ENCODE data around the gene TNS3. TPM values are rescaled to one million over a fixed set of nuclear protein-coding genes. Genes with fewer than 3 reads are reported as not detected.

Gene TNS3
- total and polyA plus RNA-seq, 2 donors (not counting 3 experiments of a cell fraction or from before 2014, with no cell fraction given): 10.4 to 45.1 TPM

- DNase-seq (ENCODE audit: low read depth, low spot score) (no peak), FAIRE-seq (no peak)
- no peak overlapping the region for H3K4me3 ChIP-seq (replicated peaks in 1 of 3; ENCODE audit: insufficient read depth in 1 of 3, low read depth in 1 of 3, low read length in 3 of 3)
- H3K27me3 ChIP-seq (ENCODE audit: control insufficient read depth in 2 of 2, insufficient read depth in 2 of 2, low read length in 2 of 2): no peaks in the 10 kb centered on the region
- no peaks in the 10 kb centered on the region for H4K20me1 ChIP-seq (replicated peaks; ENCODE audit: control insufficient read depth, extremely low read depth, insufficient read depth, low read length)
- no peaks in the 10 kb centered on the region for H3K79me2 ChIP-seq (ENCODE audit: control insufficient read depth, insufficient read depth, low read length)
- no peaks in the 10 kb centered on the region for H3K4me1 ChIP-seq (ENCODE audit: control insufficient read depth, extremely low read depth, insufficient read depth, low read length)
- no TSS peak for BruUV-seq (replicated peaks)
- H3K36me3 ChIP-seq (ENCODE audit: control insufficient read depth in 2 of 2, extremely low read depth in 1 of 2, insufficient read depth in 2 of 2, low read length in 2 of 2): no peaks in the 10 kb centered on the region
- no peak overlapping the region for H3K27ac ChIP-seq (ENCODE audit: insufficient read depth, low read depth, low read length)
- TF ChIP-seq MAX (IDR thresholded peaks at IDR 0.05; ENCODE audit: insufficient read depth, insufficient read length): no peak
- no peak for TF ChIP-seq GATA2 (IDR thresholded peaks at IDR 0.05; ENCODE audit: insufficient read depth, insufficient read length, low read depth, low read length)
- TF ChIP-seq MYC (IDR thresholded peaks at IDR 0.05; ENCODE audit: low read depth, low read length): no peak
- no peak for TF ChIP-seq EZH2 (IDR thresholded peaks at IDR 0.05; ENCODE audit: borderline replicate concordance, low read depth, low read length, severe bottlenecking)
- H3K9me3 ChIP-seq (replicated peaks; ENCODE audit: control insufficient read depth, insufficient read depth, low read length): no peaks in the 10 kb centered on the region
- no peak overlapping the region for H3K9ac ChIP-seq (replicated peaks; ENCODE audit: extremely low read depth, insufficient read depth, low read length)
- H3K9me1 ChIP-seq (replicated peaks; ENCODE audit: control insufficient read depth, extremely low read depth, insufficient read depth, low read length): no peaks in the 10 kb centered on the region
- intact Hi-C loops (cut with micrococcal nuclease) (no loop called here), dilution Hi-C loops (cut with MboI; ENCODE audit: extremely low pct_ligation_motif_present, low sequenced_read_pairs) (no loop called here)
- no peak overlapping the region for H2AFZ ChIP-seq (ENCODE audit: low read depth, low read length)
- ChIA-PET CTCF (interaction anchor here (1.0 to 1.3 kb wide), 2 partner anchors 86 to 1432 kb away, joined by 3 read pairs; no protein-coding TSS in a partner anchor), POLR2A (no interaction called here)
- no peak overlapping the region for H3K4me2 ChIP-seq (ENCODE audit: insufficient read depth, low read length)
These were observed 231.5 kb downstream of the TNS3 start for GRCh38 chr7:47350425-47350824.

GRCh38 chr7:47349401-47349800 lies 232.5 kb downstream of the TNS3 start:
- no peaks in the 10 kb centered on the region for H3K79me2 ChIP-seq (ENCODE audit: control insufficient read depth, insufficient read depth, low read length)
- ChIA-PET POLR2A (no interaction called here), CTCF (no interaction called here)
- intact Hi-C loops (cut with micrococcal nuclease): no loop called here
- TF ChIP-seq MYC (IDR thresholded peaks at IDR 0.05; ENCODE audit: low read depth, low read length) (no peak), MAX (IDR thresholded peaks at IDR 0.05; ENCODE audit: insufficient read depth, insufficient read length) (no peak), POLR2AphosphoS5 (IDR thresholded peaks at IDR 0.05; ENCODE audit: insufficient read depth, low read depth, low read length) (no peak), CTCF (IDR thresholded peaks at IDR 0.05; ENCODE audit: extremely low read depth in 1 of 2, insufficient read depth in 1 of 2, low read depth in 1 of 2, low read length in 2 of 2) (no peak), EZH2 (IDR thresholded peaks at IDR 0.05; ENCODE audit: borderline replicate concordance, low read depth, low read length, severe bottlenecking) (no peak), POLR2A (IDR thresholded peaks at IDR 0.05; ENCODE audit: low read depth, low read length) (no peak), FOS (IDR thresholded peaks at IDR 0.05; ENCODE audit: borderline replicate concordance, insufficient read depth, low read length) (no peak), JUN (IDR thresholded peaks at IDR 0.05; ENCODE audit: borderline replicate concordance, insufficient read depth, insufficient read length, low read depth) (no peak), GATA2 (IDR thresholded peaks at IDR 0.05; ENCODE audit: insufficient read depth, insufficient read length, low read depth, low read length) (no peak)
- H3K4me3 ChIP-seq (replicated peaks in 1 of 3; ENCODE audit: insufficient read depth in 1 of 3, low read depth in 1 of 3, low read length in 3 of 3): no peak overlapping the region
- FAIRE-seq: no peak
- H3K27me3 ChIP-seq (ENCODE audit: control insufficient read depth in 2 of 2, insufficient read depth in 2 of 2, low read length in 2 of 2): no peaks in the 10 kb centered on the region
- dilution Hi-C loops (cut with MboI; ENCODE audit: extremely low pct_ligation_motif_present, low sequenced_read_pairs): no loop called here
- DNase-seq (ENCODE audit: low read depth, low spot score): no peak
- H2AFZ ChIP-seq (ENCODE audit: low read depth, low read length): no peak overlapping the region
- H3K36me3 ChIP-seq (ENCODE audit: control insufficient read depth in 2 of 2, extremely low read depth in 1 of 2, insufficient read depth in 2 of 2, low read length in 2 of 2): no peaks in the 10 kb centered on the region
- no peak overlapping the region for H3K27ac ChIP-seq (ENCODE audit: insufficient read depth, low read depth, low read length)
- BruUV-seq (replicated peaks): no TSS peak
- H3K9me3 ChIP-seq (replicated peaks; ENCODE audit: control insufficient read depth, insufficient read depth, low read length): no peaks in the 10 kb centered on the region
- H3K4me2 ChIP-seq (ENCODE audit: insufficient read depth, low read length): no peak overlapping the region
- H3K9ac ChIP-seq (replicated peaks; ENCODE audit: extremely low read depth, insufficient read depth, low read length): no peak overlapping the region
- no peaks in the 10 kb centered on the region for H3K9me1 ChIP-seq (replicated peaks; ENCODE audit: control insufficient read depth, extremely low read depth, insufficient read depth, low read length)
- H3K4me1 ChIP-seq (ENCODE audit: control insufficient read depth, extremely low read depth, insufficient read depth, low read length): no peaks in the 10 kb centered on the region
- no peaks in the 10 kb centered on the region for H4K20me1 ChIP-seq (replicated peaks; ENCODE audit: control insufficient read depth, extremely low read depth, insufficient read depth, low read length)

Measured in endothelial cell of umbilical vein (primary cell).